Mucosa of gallbladder (tissue), 1 donor: Measurements from ENCODE around the gene ZNF43. TPM values are rescaled to one million over a fixed set of nuclear protein-coding genes. Genes with fewer than 3 reads are reported as not detected.
A peak's percentile ranks its signal among the peaks of the same experiment; 100 is the strongest.
"Not testable (repeated sequence)": the region's sequence is repeated elsewhere in the genome, so short reads cannot be mapped to it uniquely, and the experiment has no call there.

Source experiments
- DNase-seq: peaks from one replicate; pipeline ENCODE4 v3.0.0-alpha.2; 2020; ENCODE audit warnings: low spot score
- total RNA-seq: library from RNA; stranded (reverse); gene quantifications from one replicate; pipeline ENCODE4 v1.2.1, GENCODE V29; 2021
- donor health status: DM: no; HTN: no; CAD: no.

Gene ZNF43
- total RNA-seq, 1 donor from 2014 or later: 20.7 TPM

DNA sequence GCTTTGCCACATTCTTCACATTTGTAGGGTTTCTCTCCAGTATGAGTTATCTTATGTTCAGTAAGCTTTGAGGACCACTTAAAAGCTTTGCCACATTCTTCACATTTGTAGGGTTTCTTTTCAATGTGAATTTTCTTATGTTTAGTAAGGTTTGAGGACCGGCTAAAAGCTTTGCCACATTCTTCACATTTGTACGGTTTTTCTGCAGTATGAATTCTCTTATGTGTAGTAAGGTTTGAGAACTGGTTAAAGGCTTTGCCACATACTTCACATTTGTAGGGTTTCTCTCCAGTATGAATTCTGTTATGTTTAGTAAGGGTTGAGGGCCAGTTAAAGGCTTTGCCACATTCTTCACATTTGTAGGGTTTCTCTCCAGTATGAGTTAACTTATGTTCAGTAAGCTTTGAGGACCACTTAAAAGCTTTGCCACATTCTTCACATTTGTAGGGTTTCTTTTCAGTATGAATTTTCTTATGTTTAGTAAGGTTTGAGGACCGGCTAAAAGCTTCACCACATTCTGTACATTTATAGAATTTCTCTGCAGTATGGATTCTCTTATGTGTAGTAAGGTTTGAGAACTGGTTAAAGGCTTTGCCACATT, 27.5 kb downstream of the ZNF43 start:
- DNase-seq: not testable (repeated sequence)

DNA sequence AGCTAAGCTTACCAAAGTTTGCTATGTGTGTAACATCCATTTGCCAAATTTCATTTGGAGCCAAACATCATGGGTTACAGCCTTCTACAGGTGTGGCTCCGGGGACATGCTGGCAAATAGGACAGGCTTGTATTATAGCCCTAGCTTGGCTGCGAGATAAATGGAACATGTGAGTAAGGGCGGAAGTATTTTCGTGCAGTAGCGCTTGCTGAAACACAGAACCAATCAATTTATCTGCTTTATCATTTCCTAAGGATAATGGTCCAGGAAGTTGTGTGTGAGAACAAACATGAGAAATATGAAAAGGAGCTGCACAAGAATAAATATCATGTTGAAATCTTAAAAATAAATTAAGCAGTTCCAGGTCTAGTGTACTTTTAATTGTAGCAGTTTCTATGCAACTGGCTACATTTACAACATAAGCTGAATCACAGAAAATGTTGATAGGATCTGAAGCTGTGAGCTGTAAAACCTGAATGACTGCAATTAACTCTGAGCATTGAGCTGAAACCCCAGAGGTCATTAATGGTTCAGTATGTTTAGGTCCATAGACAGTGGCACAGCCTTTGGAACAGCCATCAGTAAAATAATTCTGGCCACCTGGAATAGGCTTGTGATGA, 46.4 kb downstream of the ZNF43 start:
- no peak for DNase-seq

DNA sequence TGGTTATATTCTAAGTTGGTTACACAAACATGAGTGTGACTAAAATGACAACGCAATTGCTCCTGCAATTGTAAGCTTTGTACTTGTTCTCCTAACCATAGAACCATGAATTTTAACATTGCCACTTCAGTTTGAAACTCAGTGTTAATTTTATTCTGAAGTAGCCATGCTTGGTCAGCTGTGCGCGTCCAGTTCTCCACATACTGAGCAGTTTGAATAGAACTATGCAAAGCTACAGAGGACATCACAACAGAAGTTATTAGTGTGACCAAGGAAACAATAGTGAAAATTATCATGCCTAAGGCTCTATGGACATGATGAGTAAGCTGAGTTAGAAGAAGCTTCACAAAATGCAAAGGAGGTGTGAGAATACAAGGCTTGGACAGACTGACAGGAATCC, 49.0 kb downstream of the ZNF43 start:
- no peak for DNase-seq

DNA sequence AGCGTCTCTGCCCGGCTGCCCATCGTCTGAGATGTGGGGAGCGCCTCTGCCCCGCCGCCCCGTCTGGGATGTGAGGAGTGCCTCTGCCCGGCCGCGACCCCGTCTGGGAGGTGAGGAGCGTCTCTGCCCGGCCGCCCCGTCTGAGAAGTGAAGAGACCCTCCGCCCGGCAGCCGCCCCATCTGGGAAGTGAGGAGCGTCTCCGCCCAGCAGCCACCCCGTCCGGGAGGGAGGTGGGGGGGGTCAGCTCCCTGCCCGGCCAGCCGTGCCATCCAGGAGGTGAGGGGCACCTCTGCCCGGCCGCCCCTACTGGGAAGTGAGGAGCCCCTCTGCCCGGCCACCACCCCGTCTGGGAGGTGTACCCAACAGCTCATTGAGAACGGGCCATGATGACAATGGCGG, 60.2 kb downstream of the ZNF43 start:
- DNase-seq: not testable (repeated sequence)

DNA sequence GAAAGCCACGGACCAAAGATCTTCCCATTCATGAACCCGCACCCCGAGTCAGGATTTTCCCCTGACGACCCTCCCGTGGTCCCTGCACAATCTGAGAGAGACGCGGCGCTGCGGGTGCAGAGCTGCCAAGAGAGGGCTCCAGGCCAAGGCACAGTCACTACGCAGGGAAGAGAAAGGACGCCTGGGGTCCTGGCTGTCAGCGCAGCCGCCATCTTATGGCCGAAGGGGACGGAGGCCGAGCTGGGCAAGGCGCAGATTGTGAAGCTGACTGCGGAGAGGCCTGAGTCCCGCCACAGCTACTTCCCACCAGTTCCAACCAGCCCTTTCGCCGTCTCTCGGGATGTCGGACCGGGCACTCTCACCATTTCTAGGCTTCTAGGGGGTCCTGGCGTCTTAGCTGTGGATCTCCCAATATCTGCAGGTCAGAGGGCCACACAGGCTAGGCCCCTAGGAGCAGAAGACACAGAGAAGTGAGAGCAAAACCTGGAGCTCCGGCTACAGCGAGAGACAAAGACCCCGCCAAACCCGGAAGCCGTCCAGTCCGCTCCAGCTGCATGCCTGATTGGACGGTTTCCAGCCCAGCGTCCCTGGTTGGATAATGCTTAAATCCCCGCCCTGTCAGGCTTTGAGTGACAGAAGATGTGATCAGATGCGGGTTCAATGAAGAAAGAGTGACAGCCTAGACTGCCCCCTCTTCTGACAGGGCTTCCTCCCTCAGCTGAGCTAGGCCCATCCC, 68.7 kb downstream of the ZNF43 start, which contains the start of gene ZNF100:
ZNF100 (minus strand) TSS at position 515 of the 736 bp plus-strand sequence; CDS start at position 365, 150 bp downstream.
- DNase-seq: peak; percentile 92

DNA sequence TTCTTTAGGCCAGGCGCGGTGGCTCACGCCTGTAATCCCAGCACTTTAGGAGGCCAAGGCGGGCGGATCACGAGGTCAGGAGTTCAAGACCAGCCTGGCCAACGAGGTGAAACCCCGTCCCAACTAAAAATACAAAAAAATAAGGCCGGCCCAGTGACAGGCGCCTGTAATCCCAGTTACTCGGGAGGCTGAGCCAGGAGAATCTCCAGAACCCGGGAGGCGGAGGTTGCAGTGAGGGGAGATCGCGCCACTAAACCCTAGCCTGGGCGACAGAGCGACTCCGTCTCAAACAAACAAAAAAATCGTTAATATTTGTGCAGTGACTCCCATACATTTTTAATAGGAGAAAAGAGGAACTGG, 69.3 kb downstream of the ZNF43 start:
- DNase-seq: not testable (repeated sequence)

DNA sequence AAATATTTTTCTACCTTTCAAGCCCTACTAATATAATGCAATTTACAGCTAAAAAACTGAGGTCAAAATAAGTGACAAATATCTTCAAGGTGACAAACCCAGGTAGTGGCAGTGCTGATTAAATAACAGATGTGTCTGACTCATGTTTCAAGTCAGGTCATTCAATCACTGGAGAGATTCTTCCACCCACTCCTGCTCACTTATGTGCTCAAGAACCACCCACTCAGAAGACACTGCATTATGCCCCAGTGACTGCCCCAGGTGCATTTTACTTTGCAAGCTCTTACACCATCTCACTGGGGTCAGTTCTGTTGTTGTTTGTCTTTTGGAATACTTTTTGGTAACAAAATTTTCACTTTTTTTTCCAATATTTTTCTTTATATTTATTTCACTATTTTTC, 70.8 kb downstream of the ZNF43 start:
- DNase-seq: no peak

DNA sequence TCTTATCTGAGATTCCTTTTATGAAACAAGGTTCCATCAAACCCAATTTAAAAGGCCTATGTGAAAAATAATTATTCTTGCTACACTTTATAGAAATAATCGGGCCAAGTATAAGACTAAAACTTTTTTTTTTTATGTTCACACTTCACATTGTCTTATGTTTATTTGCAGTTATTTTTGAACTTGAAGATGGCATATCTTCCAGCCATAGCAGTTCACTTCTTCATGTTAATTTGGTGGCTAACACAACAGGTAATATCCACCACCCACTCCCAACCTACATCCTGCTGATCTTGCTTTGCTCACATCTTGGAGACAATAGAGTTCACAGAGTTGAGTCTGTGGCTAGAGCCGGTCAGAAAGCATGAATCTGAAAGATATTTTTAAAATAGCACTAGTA, 74.4 kb downstream of the ZNF43 start:
- DNase-seq: not testable (repeated sequence)

DNA sequence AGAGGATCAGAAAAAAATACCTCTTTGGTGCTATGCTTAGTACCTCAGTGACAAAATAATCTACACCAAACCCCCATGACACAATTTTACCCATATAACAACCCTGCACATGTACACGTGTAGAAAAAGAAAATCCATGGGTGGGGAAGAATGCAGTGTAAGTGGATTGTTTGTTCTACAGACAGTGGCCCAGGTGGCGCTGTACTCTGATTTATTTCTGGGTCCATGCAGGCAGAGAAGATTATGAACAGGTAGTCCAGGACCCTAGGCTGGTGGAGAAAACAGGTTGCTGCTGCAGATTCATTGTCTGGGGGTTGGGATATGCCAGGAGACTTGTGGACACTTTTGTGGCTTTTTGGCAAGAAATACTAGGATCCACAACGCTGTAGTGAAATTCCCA, 77.7 kb downstream of the ZNF43 start:
- no peak for DNase-seq

DNA sequence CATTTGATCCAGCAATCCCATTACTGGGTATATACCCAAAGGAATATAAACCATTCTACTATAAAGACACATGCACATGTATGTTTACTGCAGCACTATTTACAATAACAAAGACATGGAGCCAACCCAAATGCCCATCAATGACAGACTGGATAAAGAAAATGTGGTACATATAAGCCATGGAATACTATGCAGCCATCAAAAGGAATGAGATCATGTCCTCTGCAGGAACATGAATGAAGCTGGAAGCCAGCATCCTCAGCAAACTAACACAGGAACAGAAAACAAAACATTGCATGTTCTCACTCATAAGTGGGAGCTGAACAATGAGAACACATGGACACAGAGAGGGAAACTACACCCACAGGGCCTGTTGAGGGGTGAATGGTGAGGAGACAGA, 80.4 kb downstream of the ZNF43 start:
- not testable (repeated sequence) for DNase-seq

Other genes with a start within 250 kb of the ZNF43 start
- gene ZNF100, start 68.6 kb downstream of the ZNF43 start, total RNA-seq: 7.6 TPM
- gene ZNF208, start 174.8 kb upstream of the ZNF43 start, total RNA-seq: 9.0 TPM
- gene ZNF257, start 216.3 kb upstream of the ZNF43 start, total RNA-seq: 3.3 TPM